Measurements from ENCODE around the gene GPR150.

The GPR150 gene

GRCh38 chr5:95613514-95613913 lies 6.4 kb upstream of the GPR150 start:
- TF ChIP-seq CTCF (IDR thresholded peaks at IDR 0.05; ENCODE audit: low read depth, low read length) = no peak
- no peak for DNase-seq (ENCODE audit: extremely low read depth, low read depth)

- no peak for DNase-seq (ENCODE audit: extremely low read depth, low read depth)
- no peak for TF ChIP-seq CTCF (IDR thresholded peaks at IDR 0.05; ENCODE audit: low read depth, low read length)
These were observed 4.8 kb upstream of the GPR150 start for GRCh38 chr5:95615164-95615467.

- no peak for TF ChIP-seq CTCF (IDR thresholded peaks at IDR 0.05; ENCODE audit: low read depth, low read length)
- no peak for DNase-seq (ENCODE audit: extremely low read depth, low read depth)
These were observed 2.8 kb upstream of the GPR150 start for GRCh38 chr5:95617057-95617456.

GRCh38 chr5:95619096-95619495 lies 791 bp upstream of the GPR150 start:
- DNase-seq (ENCODE audit: extremely low read depth, low read depth) = no peak
- no peak for TF ChIP-seq CTCF (IDR thresholded peaks at IDR 0.05; ENCODE audit: low read depth, low read length)

DNA sequence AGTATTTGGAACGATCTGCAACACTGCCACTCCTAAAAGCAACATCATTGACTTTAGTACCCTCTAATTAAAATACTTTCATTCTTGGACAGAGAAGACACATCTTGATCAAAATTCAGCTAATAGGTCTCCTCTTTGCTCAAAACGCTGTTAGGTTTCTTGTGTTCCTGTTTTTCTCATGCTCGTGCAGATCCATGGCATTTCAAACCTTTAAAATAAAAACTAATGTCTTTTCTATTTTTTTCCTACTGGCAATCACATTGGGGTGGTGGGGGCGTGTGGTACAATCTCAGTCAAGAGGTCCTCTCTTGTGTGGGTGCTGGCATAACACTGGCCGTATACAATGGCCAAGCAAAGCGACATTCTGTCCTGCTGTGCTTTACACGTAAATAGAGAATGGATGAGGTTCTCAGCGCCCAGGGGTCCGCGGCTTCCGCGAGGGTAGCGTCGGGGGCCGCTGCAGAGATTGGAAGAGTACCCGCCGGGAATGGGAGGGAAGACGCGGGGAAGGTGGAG lies 315 bp upstream of the GPR150 start:
- TF ChIP-seq CTCF (IDR thresholded peaks at IDR 0.05; ENCODE audit: low read depth, low read length) = no peak

GRCh38 chr5:95620870-95621838 lies 1.3 kb downstream of the GPR150 start:
- no peak for TF ChIP-seq CTCF (IDR thresholded peaks at IDR 0.05; ENCODE audit: low read depth, low read length)
- no peak for DNase-seq (ENCODE audit: extremely low read depth, low read depth)

More for the DNA sequence above, 315 bp upstream of the GPR150 start:
- DNase-seq (ENCODE audit: extremely low read depth, low read depth) = no peak

DNA sequence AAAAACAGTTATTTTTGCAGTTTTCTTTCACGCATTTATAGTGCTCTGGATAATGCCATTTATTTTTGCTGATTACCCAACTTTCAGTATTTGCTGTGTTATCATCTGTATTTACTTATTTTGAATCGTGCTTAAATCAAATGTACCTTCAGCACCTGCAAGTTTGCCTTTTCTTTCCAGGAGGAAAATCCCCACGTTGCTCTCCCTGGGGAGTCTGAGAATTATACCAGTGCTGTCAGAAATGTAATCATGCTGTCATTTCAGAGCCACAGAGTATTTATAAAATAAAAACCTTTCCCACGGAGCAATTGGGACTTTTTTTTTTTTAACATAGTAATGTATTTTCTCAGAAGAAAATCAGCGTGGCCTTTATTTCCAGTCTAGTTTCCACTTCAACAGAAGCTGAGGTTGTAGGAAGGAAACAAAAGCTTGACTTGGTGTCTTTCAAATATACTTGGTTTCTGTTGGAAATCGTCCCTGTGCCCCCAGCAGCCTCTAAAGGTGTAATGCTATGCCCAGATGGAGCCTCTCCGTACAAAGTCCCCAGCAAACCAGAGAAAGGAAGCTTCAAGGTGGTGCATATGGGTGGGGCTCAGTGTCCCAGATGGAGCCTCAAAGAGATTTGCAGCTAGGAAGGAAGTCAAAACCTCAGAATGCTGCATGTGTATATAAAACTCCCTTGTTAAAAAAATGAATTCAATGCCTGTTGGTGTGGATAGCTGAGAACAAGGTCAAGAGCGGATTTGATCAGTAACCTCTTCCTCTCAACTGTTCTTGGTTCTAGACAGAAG lies 2.1 kb downstream of the GPR150 start:
- TF ChIP-seq CTCF (IDR thresholded peaks at IDR 0.05; ENCODE audit: low read depth, low read length) = no peak
- no peak for DNase-seq (ENCODE audit: extremely low read depth, low read depth)

Data from AG09319 (cell line).